NCI-H446 (cell line): ENCODE measurements around the gene BCAR1.

Experiments used
- DNase-seq, 2 experiments: peaks; one replicate each; lab custom pipeline; 2025; lab: John Stamatoyannopoulos, UW

Gene BCAR1

DNA sequence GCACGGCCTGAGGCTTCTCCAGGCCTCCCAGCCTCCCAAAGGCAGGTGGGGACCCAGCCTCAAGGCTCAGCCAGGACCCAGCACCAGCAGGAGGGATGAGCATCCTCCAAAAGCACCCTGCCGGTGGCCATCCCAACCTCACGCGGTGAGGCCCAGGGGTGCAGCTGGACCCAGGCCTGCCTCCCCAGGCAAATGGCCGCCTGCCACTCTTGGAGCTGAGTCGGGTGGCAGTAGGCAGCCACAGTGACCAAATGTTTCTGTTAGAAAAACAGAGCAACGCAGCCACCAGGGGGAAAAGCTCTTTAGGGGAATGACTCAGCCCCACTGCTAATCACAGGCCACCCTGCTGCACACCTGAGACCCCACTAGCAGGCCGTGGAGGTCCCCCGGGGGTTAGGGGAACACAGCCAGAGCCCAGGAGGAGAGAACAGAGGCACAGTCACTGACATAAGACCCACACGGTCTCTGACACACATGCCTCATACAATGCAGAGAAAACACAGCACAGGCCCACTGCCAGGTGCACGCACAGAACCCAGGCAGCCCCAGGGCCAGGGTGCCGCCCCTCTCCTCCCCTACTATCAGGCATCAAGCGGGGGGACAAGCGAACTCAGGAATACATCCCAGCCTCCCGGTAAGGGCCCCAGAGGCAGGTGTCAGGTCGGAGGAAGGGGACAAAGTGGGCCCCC is 12.4 kb downstream of the BCAR1 start:
- DNase-seq, result peak in 1 of 2 experiments; percentile 79

GRCh38 chr16:75238132-75238852 is 13.1 kb downstream of the BCAR1 start:
- DNase-seq, result peak; percentile 67 to 83

DNA sequence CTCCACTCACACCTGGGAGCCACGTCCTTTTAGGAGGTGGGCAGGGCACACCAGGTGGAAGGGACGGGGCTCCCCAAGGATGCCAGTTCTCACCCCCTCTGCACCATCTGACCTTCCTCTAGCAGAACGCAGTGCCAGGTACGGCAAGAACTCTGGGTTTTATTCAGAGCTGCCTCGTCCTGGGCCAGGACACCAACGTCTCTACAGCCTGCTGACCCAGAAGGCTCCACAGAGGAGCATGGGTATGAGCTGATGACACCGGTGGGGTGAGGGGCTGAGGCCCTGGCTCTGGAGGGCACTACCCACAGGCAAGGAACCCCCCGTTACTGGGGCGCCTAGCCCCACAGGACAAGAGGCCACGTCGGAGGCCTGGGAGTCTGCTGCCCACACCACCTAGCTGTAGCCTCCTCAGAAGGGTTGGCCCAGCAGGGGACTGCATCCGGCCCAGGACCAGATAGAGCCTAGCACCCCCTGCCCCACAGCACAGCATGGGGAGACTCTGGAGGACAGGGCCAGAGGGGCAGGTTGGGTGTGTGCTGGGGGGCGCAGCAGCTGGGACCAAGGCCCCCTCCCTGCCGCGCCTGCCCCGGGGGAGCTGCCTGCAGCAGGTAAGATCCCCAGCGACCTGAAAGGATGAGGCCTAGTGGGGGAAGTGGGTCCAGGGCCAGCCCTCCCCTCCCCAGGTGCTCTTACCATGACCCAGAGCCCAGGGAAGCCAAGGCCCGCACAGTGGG is 13.9 kb downstream of the BCAR1 start:
- no peak for DNase-seq

DNA sequence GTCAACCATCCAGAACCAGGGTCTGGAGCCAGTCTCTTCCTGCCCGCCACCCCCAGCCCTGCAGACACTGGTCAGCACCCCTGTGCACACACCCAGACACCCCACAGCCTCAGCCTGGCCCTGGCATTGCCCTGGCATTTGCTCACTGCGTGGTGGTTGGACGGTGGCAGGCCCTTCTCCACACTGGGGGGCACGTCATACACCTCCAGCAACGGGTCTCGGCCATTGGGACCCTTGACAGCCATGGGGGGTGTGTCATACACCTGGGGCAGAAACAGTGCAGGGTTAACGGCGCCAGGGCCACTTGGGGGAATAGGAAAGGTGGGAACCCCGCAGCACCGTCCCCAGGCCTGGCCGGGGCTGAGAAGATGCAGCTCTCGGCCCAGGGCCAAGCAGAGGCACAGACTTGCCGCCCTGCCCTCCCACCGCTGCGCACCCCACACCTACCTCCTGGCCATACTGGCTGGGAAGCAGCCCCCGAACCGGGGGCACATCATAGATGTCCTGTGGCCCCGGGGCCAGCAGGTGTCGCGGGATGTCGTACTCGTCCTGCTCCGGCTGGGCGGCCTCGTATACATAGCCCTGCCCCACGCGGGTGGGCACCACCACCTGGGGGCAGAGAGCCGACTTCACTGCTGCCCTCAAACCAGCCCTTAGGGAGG is 14.6 kb downstream of the BCAR1 start:
- DNase-seq, result no peak

DNA sequence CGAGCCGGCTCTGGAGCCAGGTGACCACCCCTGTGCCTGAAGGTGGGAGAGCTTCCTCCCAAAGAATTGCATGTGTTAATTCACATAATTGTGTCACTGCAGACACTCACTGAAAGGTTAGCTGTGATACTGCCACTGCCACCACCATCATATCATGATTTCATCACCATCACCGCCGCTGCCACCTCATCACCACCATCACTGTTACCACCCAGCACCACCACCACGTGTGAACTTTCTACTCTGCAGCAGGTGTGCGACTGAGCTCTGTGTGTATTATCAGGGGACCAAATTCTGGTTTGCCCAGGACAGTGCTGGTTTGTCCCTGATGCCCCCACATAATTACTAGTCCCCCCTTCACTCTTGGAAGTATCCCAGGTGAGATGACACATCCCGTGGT is 15.2 kb downstream of the BCAR1 start:
- DNase-seq, result no peak

DNA sequence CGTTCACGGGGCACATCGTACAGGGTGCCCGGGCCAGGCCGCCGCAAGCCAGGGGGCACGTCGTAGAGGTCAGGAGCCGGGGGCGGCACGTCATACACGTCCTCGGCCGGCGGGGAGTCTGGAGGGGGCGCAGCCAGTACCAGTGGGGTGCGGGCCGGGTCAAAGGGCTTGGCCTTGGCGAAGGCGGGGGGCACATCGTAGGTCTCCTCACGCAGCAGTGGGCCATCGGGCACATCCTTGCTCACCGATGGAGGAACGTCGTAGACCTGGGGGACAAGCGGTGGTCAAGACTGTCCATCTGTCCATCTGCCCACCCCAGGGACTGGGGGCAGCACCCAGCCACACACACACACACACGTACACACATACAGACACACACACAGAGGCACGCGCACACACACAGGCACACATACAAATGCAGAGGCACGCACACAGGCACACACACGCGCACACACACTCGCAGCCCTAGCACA is 15.7 kb downstream of the BCAR1 start:
- DNase-seq, result no peak

- DNase-seq, result no peak
Observed at GRCh38 chr16:75234856-75235696, 16.3 kb downstream of the BCAR1 start.

DNA sequence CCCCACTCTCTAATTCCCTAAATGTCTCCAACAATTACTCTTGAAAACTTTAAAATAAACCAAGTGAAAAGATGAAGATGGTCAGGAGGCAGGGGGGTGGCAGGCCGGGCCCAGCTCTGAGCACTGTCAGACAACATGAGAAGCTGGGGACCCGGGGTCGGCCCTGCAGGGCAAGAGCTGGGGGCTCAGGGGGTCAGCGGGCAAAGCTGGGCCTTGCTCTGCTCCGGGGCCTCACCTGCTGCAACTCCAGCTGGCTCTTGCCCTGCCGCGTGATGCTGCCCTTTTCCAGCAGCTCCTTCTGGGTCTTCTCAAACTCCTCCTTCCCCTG is 17.8 kb downstream of the BCAR1 start:
- DNase-seq, result no peak

DNA sequence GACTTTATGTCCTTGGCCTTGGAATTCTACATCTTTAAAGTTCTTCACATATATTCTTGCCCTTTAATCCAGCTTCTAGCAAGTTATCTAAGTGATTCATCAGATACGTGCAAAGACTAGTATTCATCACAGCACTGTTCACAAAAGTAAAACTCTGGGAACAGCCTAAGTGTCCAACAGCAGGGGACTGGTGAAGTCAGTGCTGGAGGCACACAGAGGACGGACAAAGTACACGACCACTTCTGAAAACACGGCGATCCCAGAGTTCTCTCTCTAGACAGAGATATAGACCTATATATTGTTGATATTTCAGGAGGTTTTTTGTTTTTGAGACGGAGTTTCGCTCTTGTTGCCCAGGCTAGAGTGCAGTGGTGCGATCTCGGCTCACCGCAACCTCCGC is 19.9 kb downstream of the BCAR1 start:
- DNase-seq, result no peak

DNA sequence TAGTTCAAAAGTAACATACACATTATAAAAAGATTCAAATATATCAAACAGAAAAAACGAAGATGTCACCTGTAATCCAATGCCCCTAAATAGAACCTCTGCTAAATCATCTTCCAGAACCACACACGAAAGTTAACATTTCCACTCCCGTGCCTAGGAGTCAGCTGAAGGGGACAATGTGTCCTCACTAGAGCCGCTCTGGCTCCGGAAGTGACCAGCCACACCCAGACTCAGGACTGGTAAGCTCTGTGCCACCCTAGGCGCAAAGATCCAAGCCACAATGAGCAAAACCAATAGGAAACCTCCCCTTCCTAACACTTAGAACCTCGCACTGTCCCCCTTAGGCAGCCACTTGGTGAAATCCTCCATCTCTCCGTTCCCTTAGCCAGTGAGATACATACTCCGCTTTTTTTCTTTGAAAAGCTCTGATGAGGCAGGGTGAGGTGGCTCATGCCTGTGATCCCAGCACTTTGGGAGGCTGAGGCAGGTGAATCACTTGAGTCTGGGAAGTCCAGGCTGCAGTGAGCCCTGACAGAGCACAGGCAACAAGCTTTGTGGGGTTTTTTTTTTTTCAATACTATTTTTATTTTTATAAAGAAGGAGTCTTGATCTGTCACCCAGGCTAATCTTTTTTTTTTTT is 20.8 kb downstream of the BCAR1 start:
- no peak for DNase-seq

DNA sequence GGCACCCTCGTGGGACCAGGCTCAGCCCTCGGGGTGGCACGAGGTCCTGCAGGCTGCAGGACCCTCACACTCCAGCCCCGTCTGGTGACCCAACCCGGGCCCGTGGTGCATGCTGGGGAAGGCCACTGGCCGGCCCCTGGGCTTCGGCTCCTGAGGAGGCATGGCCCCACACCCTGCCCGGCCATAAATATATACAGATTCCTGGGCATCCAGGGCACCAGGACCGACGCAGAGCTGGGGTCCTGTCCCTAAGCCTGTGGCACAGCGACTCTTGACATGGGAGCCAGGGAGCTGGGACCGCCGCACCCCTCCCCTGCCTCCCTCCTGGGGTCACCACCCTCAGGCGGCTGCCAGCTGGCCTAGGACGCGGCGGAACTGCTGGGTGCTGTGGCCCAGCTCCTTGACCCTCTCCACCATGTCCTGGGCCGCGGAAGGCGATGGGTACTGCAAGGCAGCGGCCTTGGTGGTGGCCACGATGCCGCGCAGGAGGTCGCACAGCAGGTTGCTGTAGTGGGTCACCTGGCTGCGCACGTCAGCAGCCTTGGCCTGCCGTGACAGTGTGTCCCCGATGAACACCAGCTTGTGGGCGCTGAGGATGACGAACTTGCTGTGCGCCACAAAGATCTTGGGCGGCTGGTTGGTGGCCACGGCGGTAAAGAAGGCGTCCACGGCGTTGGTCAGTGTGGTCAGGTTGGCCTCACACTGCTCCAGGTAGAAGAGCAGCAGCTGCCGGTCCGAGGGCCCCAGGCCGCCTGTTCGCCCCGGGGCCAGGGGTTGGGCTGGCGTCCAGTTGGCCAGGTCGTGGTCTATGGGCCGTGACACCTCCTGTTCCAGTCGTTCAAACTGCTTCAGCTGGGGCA is 22.0 kb downstream of the BCAR1 start:
- no peak for DNase-seq

- DNase-seq, result no peak
Observed at GRCh38 chr16:75228143-75228976, 23.1 kb downstream of the BCAR1 start.

DNA sequence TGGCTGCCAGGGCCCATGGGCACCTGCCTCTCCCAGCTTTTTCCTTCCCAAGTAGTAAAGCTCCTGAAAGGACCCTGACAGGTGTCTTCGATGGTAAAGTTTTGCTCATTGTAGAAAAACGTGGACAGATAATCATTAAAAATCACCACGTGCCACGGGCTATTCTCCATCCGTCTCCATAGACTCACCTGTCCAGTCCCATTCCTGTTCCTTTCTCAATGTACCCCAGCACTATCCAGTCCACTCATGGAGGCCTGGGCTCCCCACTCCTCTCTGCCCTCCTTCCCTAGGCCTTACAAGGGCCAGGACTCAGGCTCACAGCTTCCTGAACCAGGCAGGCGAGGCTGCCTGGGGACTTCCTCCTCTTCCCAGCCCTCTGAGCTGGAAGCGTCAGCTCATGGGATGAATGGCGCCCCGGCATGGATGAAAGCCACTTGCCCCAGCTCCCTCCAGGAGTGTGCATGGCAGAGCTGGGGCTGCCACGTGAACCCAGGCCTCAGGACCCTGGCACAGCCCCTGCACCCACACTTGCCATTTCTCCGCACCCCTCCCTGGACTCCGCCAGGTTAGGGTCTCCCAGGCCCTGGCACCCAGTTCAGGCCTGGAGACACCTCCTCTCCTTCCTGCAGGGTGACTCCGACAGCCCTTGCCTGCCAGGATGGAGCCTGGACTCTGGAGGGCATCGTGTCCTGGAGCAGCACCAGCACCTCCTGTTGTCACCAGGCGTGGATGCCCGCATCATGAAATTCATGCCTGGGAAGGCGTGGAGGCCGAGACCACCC is 23.9 kb downstream of the BCAR1 start:
- DNase-seq, result no peak

DNA sequence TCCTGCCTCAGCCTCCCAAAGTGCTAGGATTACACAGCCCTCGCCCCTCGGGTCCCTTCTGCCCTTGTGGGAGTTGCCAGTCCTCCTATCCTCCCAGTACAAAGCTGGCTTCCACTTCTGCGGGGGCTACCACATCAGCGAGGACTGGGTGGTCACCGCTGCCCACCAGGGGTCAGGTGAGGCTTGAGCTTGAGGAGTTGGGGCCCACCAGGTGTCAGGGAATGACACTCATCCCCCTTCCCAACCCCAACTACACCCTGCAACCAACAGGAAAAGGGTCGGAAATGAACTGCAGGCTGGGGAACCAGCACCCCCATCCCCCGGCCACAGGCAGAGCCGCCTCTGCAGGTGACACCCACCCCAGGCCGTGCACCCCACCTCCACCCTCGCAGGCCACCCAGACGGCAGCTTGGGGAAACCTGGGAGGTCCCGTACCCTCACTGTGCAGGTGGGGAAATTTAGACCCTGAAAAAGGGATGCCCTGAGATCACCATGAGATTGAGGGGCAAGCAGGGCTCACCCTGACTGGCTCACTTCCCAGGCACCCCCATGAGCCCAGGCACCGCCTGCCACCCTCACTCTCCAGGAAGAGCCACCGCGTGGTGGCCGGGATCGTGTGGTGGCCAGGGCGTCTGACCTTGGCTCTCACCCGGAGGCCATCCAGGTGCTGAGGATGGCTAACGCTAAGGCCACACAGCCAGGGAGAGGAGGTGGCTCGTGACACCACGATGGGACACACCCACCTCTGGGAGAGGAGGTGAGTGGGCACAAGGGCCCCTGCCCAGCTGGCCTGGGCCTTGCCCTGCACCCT is 24.7 kb downstream of the BCAR1 start:
- DNase-seq, result no peak

- DNase-seq, result no peak
Observed at GRCh38 chr16:75225678-75226515, 25.5 kb downstream of the BCAR1 start.

DNA sequence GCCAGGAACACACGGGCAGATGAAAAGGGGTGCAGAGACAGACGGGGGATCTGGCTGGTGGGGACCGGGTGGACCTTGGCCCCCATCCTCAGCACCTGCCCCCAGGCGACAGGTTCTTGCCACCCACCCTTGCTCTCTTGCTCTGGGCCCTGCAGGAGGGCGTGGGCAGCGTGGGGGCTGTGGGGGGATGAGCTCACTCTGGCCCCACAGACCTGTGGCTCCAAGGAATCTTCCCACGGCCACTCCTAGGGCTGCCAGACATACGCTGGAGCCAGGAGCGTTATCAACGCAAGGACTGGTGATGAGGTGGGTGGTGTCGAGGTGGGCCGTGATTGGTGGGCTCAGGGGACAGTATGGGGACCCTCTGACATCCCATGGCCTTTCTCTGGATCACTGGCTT is 26.3 kb downstream of the BCAR1 start:
- no peak for DNase-seq
